Erythroblast (primary cell): ENCODE measurements around the gene CLPTM1.

ENCODE experiments used
- GATA1 ChIP-seq: IDR thresholded peaks from 2 replicates; pipeline ENCODE4 v1.6.1; 2011; ENCODE audit warnings: low read depth, mild to moderate bottlenecking, control low read depth, low read length, moderate library complexity
- POLR2A ChIP-seq: IDR thresholded peaks from 2 replicates; pipeline ENCODE4 v1.6.1; 2011; ENCODE audit warnings: mild to moderate bottlenecking, low read length

GRCh38 chr19:45032421-45032820, 77.2 kb downstream of the CLPTM1 start:
- TF ChIP-seq POLR2A (no peak), GATA1 (no peak)
